Epithelial cell of esophagus (primary cell): ENCODE results near the gene BNC2.

ENCODE experiments used
- DNase-seq: peaks from one replicate; pipeline ENCODE4 v3.0.0; 2010; ENCODE audit warnings: low read depth
- H3K4me3 ChIP-seq: 2 replicates; pipeline ENCODE4 v1.5.1; 2011; ENCODE audit warnings: mild to moderate bottlenecking, low read length, control low read depth
- CTCF ChIP-seq: IDR thresholded peaks from 2 replicates; pipeline ENCODE4 v1.5.1; 2011; ENCODE audit warnings: low read depth, mild to moderate bottlenecking, low read length, control low read depth, inconsistent platforms; ENCODE audit not compliant: insufficient read depth; ENCODE audit errors: missing control alignments

BNC2 gene

GRCh38 chr9:16613605-16614004 lies 256.9 kb downstream of the BNC2 start:
- no peak for TF ChIP-seq CTCF
- no peak for DNase-seq
- H3K4me3 ChIP-seq = no peak overlapping the region

GRCh38 chr9:16613051-16613450 lies 257.4 kb downstream of the BNC2 start:
- H3K4me3 ChIP-seq = no peak overlapping the region
- no peak for TF ChIP-seq CTCF
- no peak for DNase-seq

GRCh38 chr9:16612627-16613026 lies 257.8 kb downstream of the BNC2 start:
- DNase-seq = no peak
- no peak overlapping the region for H3K4me3 ChIP-seq
- no peak for TF ChIP-seq CTCF

- DNase-seq = no peak
- no peak for TF ChIP-seq CTCF
- no peak overlapping the region for H3K4me3 ChIP-seq
Observed at GRCh38 chr9:16611983-16612382, 258.5 kb downstream of the BNC2 start.

GRCh38 chr9:16611001-16611400 lies 259.5 kb downstream of the BNC2 start:
- no peak for DNase-seq
- no peak for TF ChIP-seq CTCF
- no peak overlapping the region for H3K4me3 ChIP-seq

GRCh38 chr9:16610538-16610937 lies 259.9 kb downstream of the BNC2 start:
- no peak overlapping the region for H3K4me3 ChIP-seq
- no peak for TF ChIP-seq CTCF
- no peak for DNase-seq

GRCh38 chr9:16608906-16609305 lies 261.6 kb downstream of the BNC2 start:
- TF ChIP-seq CTCF = no peak
- no peak overlapping the region for H3K4me3 ChIP-seq
- no peak for DNase-seq
